HG03442 (cell line): ENCODE results near the gene POLR2B.
"Not testable (repeated sequence)": the region's sequence is repeated elsewhere in the genome, so short reads cannot be mapped to it uniquely, and the experiment has no call there.

Experiments used
- ATAC-seq: cut with Tn5 transposase; IDR thresholded peaks from one replicate; pipeline ENCODE4 v1.9.1; 2021; ENCODE audit warnings: mild to moderate bottlenecking, moderate library complexity; ENCODE audit not compliant: unreplicated experiment

The POLR2B gene

GRCh38 chr4:56986192-56986591 lies 7.5 kb downstream of the POLR2B start:
- no peak for ATAC-seq

- no peak for ATAC-seq
These were observed 8.3 kb downstream of the POLR2B start for GRCh38 chr4:56986952-56987351.

GRCh38 chr4:56990109-56990905 lies 11.6 kb downstream of the POLR2B start:
- no peak for ATAC-seq

GRCh38 chr4:56995525-56995924 lies 16.8 kb downstream of the POLR2B start:
- no peak for ATAC-seq

GRCh38 chr4:56999751-57000150 lies 21.1 kb downstream of the POLR2B start:
- no peak for ATAC-seq

- ATAC-seq = no peak
These were observed 34.9 kb downstream of the POLR2B start for GRCh38 chr4:57013543-57014120.

GRCh38 chr4:57018980-57019379 lies 40.3 kb downstream of the POLR2B start:
- no peak for ATAC-seq

GRCh38 chr4:57020467-57021101 lies 41.9 kb downstream of the POLR2B start:
- ATAC-seq = no peak

GRCh38 chr4:57023104-57023503 lies 44.4 kb downstream of the POLR2B start:
- ATAC-seq = no peak

- ATAC-seq = no peak
These were observed 55.8 kb downstream of the POLR2B start for GRCh38 chr4:57034520-57034919.

- ATAC-seq = peak; percentile 79
These were observed 59.4 kb downstream of the POLR2B start for GRCh38 chr4:57037982-57038604.

- no peak for ATAC-seq
These were observed 60.6 kb downstream of the POLR2B start for GRCh38 chr4:57039345-57039744.

- no peak for ATAC-seq
These were observed 61.8 kb downstream of the POLR2B start for GRCh38 chr4:57040510-57040909.

- no peak for ATAC-seq
These were observed 62.3 kb downstream of the POLR2B start for GRCh38 chr4:57041020-57041419.

- ATAC-seq = no peak
These were observed 64.0 kb downstream of the POLR2B start for GRCh38 chr4:57042711-57043169.

GRCh38 chr4:57043347-57044251 lies 64.9 kb downstream of the POLR2B start:
- ATAC-seq = no peak

GRCh38 chr4:57044279-57044678 lies 65.6 kb downstream of the POLR2B start:
- no peak for ATAC-seq

- ATAC-seq = no peak
These were observed 66.3 kb downstream of the POLR2B start for GRCh38 chr4:57044996-57045395.

GRCh38 chr4:57047046-57047445 lies 68.3 kb downstream of the POLR2B start:
- ATAC-seq = not testable (repeated sequence)

GRCh38 chr4:57048590-57049304 lies 70.1 kb downstream of the POLR2B start:
- ATAC-seq = no peak
